Neural cell (in vitro differentiated cells): ENCODE results near the gene TMCO2. TPM values are rescaled to one million over a fixed set of nuclear protein-coding genes. Genes with fewer than 3 reads are reported as not detected.

ENCODE experiments used
- H2AFZ ChIP-seq: fragments of 200-600, 300-800 bp; sonication (generic), shearing (Covaris generic); 2 replicates; pipeline ENCODE4 v1.6.0; 2014; ENCODE audit warnings: low read depth, mild to moderate bottlenecking, antibody characterized with exemption, low read length, moderate library complexity
- H3F3A ChIP-seq: fragments of 200-600 bp; shearing (Covaris generic); 2 replicates; pipeline ENCODE4 v1.6.1; 2016; ENCODE audit warnings: mild to moderate bottlenecking, moderate library complexity, mixed read lengths, antibody characterized with exemption, low read length; ENCODE audit not compliant: insufficient read depth, poor library complexity, severe bottlenecking
- H3K27ac ChIP-seq: fragments of 200-600, 300-800 bp; sonication (generic), shearing (Covaris generic); 2 replicates; pipeline ENCODE4 v1.5.1; 2014; ENCODE audit warnings: mild to moderate bottlenecking, low read length, moderate library complexity
- H3K27me3 ChIP-seq: fragments of 300-800, 200-600 bp; sonication (generic), shearing (Covaris generic); 2 replicates; pipeline ENCODE4 v1.6.0; 2014; ENCODE audit warnings: mild to moderate bottlenecking, low read depth, low read length, moderate library complexity; ENCODE audit not compliant: insufficient read depth
- H3K36me3 ChIP-seq: fragments of 300-800, 200-600 bp; sonication (generic), shearing (Covaris generic); 2 replicates; pipeline ENCODE4 v1.5.1; 2014; ENCODE audit warnings: mild to moderate bottlenecking, antibody characterized with exemption, low read length, moderate library complexity; ENCODE audit not compliant: insufficient read depth
- H3K4me2 ChIP-seq: fragments of 300-800, 200-600 bp; sonication (generic), shearing (Covaris generic); 2 replicates; pipeline ENCODE4 v1.6.0; 2014; ENCODE audit warnings: mild to moderate bottlenecking, low read length
- H3K4me3 ChIP-seq: fragments of 300-800, 200-600 bp; sonication (generic), shearing (Covaris generic); 2 replicates; pipeline ENCODE4 v1.5.1; 2014; ENCODE audit warnings: mild to moderate bottlenecking, low read length, moderate library complexity
- H3K79me2 ChIP-seq: fragments of 200-600 bp; shearing (Covaris generic); replicated peaks from 2 replicates; pipeline ENCODE4 v1.6.0; 2014; ENCODE audit warnings: mild to moderate bottlenecking, low read length, moderate library complexity; ENCODE audit not compliant: insufficient read depth
- H3K9ac ChIP-seq: fragments of 300-800, 200-600 bp; sonication (generic), shearing (Covaris generic); 2 replicates; pipeline ENCODE4 v1.6.1; 2016; ENCODE audit warnings: mild to moderate bottlenecking, low read length, mixed read lengths
- H3K9me2 ChIP-seq: fragments of 200-600 bp; shearing (Covaris generic); 2 replicates; pipeline ENCODE4 v1.6.1; 2016; ENCODE audit warnings: mild to moderate bottlenecking, low read length, mixed read lengths; ENCODE audit not compliant: insufficient read depth
- H3K9me3 ChIP-seq: fragments of 200-600, 300-800 bp; sonication (generic), shearing (Covaris generic); 2 replicates; pipeline ENCODE4 v1.6.1; 2016; ENCODE audit warnings: mild to moderate bottlenecking, mixed run types, low read length, moderate library complexity, mixed read lengths
- H4K20me1 ChIP-seq: fragments of 200-600 bp; shearing (Covaris generic); 2 replicates; pipeline ENCODE4 v1.6.1; 2016; ENCODE audit warnings: mild to moderate bottlenecking, mixed run types; ENCODE audit not compliant: insufficient read depth
- CTCF ChIP-seq: fragments of 450-650 bp; IDR thresholded peaks from 2 replicates; pipeline ENCODE4 v1.5.1; 2014; ENCODE audit warnings: antibody characterized with exemption, mild to moderate bottlenecking, moderate library complexity; ENCODE audit not compliant: poor library complexity, severe bottlenecking
- EP300 ChIP-seq: fragments of 450-650 bp; conservative IDR thresholded peaks from 2 replicates; pipeline ENCODE4 v1.6.1; 2014; ENCODE audit warnings: antibody characterized with exemption, mild to moderate bottlenecking, moderate library complexity; ENCODE audit not compliant: poor library complexity, severe bottlenecking
- EZH2 ChIP-seq: fragments of 200-600, 300-800 bp; shearing (Covaris generic), sonication (generic); IDR thresholded peaks from 2 replicates; pipeline ENCODE4 v1.6.1; 2014; ENCODE audit warnings: antibody characterized with exemption, low read length, borderline replicate concordance, mild to moderate bottlenecking; ENCODE audit not compliant: insufficient read depth, poor library complexity, severe bottlenecking
- MXI1 ChIP-seq: fragments of 450-650 bp; conservative IDR thresholded peaks from 2 replicates; pipeline ENCODE4 v1.6.1; 2014; ENCODE audit warnings: antibody characterized with exemption, mild to moderate bottlenecking; ENCODE audit not compliant: poor library complexity, severe bottlenecking
- POLR2AphosphoS5 ChIP-seq: IDR thresholded peaks from 2 replicates; pipeline ENCODE4 v1.6.1; 2012
- RAD21 ChIP-seq: fragments of 450-650 bp; conservative IDR thresholded peaks from 2 replicates; pipeline ENCODE4 v1.6.1; 2014; ENCODE audit warnings: antibody characterized with exemption, mild to moderate bottlenecking, moderate library complexity
- REST ChIP-seq: IDR thresholded peaks from 2 replicates; pipeline ENCODE4 v1.6.1; 2012; ENCODE audit warnings: borderline replicate concordance
- SMC3 ChIP-seq: fragments of 450-650 bp; conservative IDR thresholded peaks from 2 replicates; pipeline ENCODE4 v1.6.1; 2014; ENCODE audit warnings: antibody characterized with exemption, mild to moderate bottlenecking, moderate library complexity; ENCODE audit not compliant: poor library complexity
- TAF1 ChIP-seq: IDR thresholded peaks from 2 replicates; pipeline ENCODE4 v1.6.1; 2012; ENCODE audit warnings: low read depth
- polyA plus RNA-seq: library from polyadenylated mRNA; depleted of rRNA; stranded (reverse); fragments of >200 nt; gene quantifications from 2 replicates; pipeline ENCODE4 v1.2.3, GENCODE V29; 2014

The TMCO2 gene
- polyA plus RNA-seq, 1 donor from 2014 or later: not detected

DNA sequence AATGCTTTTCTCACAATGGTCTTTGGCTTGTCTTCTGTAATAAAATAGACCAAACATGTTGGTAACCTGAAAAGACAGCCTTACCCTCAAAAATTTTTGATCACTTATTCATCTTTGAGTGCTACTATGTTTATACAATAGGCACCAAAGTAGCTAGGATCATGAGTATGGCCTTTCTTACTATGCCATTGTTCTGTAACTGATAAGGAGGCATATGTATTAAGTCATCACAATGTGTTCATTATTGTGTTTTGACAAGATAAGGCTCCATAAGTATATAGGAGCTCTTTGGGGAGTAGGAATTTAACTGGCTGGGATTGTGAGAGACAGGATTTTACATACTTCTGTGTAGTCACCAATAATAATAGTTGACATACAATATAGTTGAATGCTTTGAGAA is 675 bp downstream of the TMCO2 start:
- no peak for TF ChIP-seq TAF1
- no peak for TF ChIP-seq MXI1
- TF ChIP-seq SMC3: no peak
- no peak for TF ChIP-seq CTCF
- TF ChIP-seq RAD21: no peak
- no peak for TF ChIP-seq EZH2
- TF ChIP-seq EP300: no peak
- TF ChIP-seq REST: no peak
- no peak for TF ChIP-seq POLR2AphosphoS5
- no peak overlapping the region for H3K27ac ChIP-seq
- no peaks in the 10 kb centered on the region for H3K79me2 ChIP-seq
- H3K4me2 ChIP-seq: no peak overlapping the region
- H3K4me3 ChIP-seq: no peak overlapping the region
- no peaks in the 10 kb centered on the region for H3K36me3 ChIP-seq
- H2AFZ ChIP-seq: no peak overlapping the region
- H3K9ac ChIP-seq: no peak overlapping the region
- H3K9me3 ChIP-seq: no peaks in the 10 kb centered on the region
- H4K20me1 ChIP-seq: no peaks in the 10 kb centered on the region
- no peaks in the 10 kb centered on the region for H3K9me2 ChIP-seq
- no peaks in the 10 kb centered on the region for H3K27me3 ChIP-seq
- no peaks in the 10 kb centered on the region for H3F3A ChIP-seq

DNA sequence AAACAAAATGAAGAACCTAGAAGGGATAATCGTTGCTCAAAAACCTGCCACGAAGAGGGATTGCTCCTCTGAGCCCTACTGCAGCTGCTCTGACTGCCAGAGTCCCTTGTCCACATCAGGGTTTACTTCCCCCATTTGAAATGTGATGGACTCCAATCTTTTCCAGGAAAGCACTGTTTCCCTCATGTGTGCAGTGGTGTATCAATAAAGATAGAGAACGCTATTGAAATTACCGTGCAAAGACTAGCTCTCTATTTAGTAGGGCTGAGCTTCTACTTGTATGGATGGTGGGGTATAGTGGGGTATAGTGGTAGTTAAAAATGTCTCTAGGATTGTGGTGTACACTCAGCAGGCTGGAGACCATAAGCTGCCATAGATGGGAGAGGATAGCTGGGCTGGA is 3.7 kb downstream of the TMCO2 start:
- H3F3A ChIP-seq: no peaks in the 10 kb centered on the region
- H3K4me3 ChIP-seq: no peak overlapping the region
- no peaks in the 10 kb centered on the region for H4K20me1 ChIP-seq
- H3K4me2 ChIP-seq: no peak overlapping the region
- H3K79me2 ChIP-seq: peaks cover 10% of the 10 kb centered on the region
- H3K9me3 ChIP-seq: no peaks in the 10 kb centered on the region
- H3K9ac ChIP-seq: no peak overlapping the region
- H3K36me3 ChIP-seq: no peaks in the 10 kb centered on the region
- H3K27me3 ChIP-seq: no peaks in the 10 kb centered on the region
- H2AFZ ChIP-seq: no peak overlapping the region
- H3K27ac ChIP-seq: no peak overlapping the region
- TF ChIP-seq TAF1 (no peak), CTCF (no peak), EP300 (no peak), MXI1 (no peak), EZH2 (no peak), SMC3 (no peak), REST (no peak), POLR2AphosphoS5 (no peak), RAD21 (no peak)
- no peaks in the 10 kb centered on the region for H3K9me2 ChIP-seq
